Ecto neural progenitor cell (in vitro differentiated cells): ENCODE results near the gene ZNF488.

Experiments
- DNase-seq: peaks from one replicate; pipeline ENCODE4 v3.0.0-alpha.2; 2018; ENCODE audit warnings: low spot score

Gene ZNF488

DNA sequence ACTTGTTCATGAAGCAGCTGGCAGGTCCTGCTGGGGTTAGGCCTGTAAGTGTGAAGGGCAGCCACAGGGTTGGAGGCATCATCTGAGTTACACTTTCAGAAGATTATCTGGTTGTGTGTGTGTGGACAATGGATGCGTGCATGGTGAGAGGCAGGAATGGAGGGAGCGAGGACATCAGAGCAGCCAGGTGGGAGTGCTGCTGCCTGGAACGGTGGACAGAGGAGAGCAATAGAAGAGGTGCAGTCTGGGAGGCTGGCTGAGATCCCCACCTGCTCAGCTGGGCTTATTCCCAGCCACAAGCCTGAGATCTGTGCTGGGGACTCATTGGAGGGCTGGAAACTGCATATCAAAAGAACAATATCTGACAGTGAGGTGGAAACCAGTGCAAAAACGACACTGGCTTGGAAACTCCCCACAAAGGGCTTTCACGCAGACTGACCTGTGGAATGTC is 17.9 kb downstream of the ZNF488 start:
- DNase-seq = no peak

DNA sequence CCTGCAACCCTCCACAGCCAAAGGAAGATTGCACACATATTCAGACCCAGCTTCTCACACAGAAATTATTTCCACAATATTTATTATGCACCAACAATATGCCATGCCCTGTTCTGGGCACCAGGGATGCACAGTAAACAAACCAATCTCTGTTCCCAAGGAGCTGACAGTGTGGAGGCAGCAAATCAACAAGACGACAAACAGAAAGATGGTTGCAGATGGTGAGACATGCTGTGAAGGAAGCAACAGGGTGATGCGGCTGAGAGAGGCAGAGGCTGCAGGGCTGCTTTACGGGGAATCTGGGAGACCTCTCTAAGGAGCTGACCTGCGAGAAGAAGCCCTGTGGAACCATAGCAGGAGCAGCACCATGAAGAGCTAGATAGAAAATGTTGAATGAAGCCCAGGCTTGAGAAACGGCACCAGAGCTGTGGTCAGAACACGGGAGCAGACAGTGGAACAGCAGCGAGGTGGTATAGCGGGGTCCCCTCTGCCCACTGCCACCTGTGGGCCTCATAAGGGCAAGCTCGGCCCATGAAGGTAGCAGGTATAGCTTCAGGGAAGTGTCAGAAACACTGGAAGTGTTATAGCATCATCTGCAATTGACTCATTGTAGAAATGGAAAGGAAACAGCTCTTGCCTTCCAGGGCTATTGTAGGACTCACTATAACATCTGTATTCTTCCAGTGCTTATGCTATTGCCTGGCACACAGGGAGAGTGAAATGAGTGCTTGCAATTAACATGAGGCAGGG is 18.5 kb downstream of the ZNF488 start:
- DNase-seq = no peak

DNA sequence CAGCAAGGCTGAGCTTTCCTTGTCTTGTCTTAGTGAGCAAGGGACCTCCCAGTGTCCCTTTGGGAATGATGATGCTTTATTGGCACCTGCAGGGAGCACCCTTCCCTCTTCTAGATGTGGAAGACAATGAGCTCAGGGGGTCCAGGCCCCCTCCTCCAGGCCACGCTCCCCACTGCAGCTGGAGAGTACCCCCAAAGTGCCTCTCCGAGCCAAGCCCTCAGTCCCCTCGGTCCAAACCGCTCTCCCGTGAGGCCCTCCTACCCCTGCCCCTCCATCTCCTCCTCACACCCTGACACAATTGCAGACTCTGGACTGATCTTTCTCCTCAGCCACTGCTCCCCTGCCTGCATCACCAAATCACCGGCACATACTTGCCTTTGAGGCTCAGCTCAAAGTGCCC is 19.2 kb downstream of the ZNF488 start:
- no peak for DNase-seq

DNA sequence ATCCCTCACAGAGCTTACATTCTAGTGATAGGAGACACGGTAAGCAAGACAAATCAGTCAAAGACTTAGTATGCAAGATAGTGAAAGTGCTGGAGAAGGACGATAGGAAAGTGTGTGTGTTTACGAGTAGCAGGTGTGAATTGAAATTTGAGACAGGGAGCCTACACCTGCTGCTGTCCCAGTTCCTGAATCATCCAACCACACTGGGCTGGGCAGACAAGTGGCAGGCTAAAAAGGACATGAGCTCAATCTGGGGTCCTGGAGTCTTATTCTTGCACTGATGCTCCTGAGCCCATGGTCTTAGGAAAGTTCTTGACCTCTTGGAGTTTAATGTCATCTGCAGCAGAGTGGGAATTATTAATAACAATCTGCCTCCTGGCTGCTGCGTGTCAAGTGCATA is 19.7 kb downstream of the ZNF488 start:
- no peak for DNase-seq

DNA sequence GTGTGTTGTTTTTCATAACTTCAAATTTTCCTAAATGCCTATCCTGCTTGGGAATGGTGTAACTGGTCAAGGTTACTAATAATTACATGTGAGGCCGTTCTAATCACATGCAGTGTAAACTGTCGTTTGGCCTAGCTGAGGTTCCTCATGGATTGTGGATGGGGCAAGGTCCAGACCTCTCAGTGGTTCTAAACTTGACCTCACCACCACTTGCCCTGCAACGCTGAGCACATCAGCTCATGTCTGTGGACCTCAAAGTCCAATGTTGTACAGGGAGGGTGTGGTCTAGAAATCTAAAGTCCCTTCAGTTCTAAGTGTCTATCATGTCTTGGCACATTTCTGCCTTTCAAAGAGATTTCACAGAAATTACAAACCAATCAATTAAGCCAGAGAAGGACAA is 20.3 kb downstream of the ZNF488 start:
- DNase-seq = no peak

DNA sequence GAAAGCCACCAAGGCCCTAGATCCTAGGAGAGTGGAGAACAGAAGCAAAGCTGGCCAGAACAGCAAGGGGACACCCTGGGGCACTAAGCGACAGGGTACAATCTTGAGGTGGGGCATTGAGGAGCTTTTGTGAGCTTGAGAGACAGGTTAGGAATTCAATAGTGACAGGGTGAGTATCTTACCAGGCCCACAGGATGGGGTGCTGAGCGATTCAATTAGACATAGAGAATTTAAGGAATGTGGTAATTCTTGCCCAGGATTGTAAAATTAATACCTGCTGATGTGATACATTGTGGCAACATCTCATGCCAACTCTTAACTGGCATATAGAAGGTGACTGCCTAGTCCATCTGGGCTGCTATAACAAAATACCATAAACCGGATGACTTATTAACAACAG is 21.9 kb downstream of the ZNF488 start:
- no peak for DNase-seq

DNA sequence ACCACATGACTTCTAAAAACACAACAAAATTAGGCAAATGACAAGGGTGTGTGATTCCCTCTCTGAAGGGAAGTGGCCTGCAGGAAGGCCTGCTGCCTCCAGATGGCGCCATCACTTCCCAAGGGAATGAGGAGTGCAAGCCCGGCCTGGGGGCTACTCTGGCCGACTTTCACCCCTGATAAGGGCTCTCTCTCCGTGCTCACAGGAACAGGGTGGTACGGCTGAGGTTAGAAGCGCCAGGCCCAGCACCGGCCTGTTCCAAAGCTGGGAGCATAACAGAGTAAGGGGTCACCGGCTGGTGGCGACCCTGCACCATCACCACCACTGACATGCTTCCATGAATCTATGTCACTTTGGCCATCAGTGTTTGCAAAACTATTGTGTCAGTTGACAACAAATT is 22.8 kb downstream of the ZNF488 start:
- peak; percentile 75 for DNase-seq

DNA sequence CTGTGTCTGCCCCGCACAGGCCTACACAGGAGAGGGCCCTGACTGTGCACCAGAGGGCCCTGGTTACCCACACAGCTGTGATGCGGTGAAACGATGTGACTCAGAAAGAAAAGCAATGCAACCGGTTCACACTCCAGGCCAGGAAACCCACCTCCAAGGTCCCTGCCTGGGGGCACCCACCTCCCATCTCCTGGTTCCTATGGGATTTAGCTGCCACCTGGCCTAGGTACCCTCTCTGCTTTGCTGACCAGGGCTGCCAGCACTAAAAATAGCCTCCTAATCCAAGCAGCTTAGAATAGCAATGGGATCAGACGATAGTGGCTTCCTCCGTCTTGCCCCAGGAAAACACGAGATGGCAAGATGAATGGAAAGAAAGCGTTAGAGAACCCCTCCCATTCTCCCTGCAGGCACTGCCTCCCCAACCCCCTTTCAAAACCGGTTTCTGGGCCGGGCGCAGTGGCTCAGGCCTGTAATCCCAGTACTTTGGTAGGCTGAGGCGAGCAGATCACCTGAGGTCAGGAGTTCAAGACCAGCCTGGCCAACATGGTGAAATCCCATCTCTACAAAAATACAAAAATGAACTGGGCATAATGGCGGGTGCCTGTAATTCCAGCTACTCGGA is 23.6 kb downstream of the ZNF488 start:
- DNase-seq = no peak

DNA sequence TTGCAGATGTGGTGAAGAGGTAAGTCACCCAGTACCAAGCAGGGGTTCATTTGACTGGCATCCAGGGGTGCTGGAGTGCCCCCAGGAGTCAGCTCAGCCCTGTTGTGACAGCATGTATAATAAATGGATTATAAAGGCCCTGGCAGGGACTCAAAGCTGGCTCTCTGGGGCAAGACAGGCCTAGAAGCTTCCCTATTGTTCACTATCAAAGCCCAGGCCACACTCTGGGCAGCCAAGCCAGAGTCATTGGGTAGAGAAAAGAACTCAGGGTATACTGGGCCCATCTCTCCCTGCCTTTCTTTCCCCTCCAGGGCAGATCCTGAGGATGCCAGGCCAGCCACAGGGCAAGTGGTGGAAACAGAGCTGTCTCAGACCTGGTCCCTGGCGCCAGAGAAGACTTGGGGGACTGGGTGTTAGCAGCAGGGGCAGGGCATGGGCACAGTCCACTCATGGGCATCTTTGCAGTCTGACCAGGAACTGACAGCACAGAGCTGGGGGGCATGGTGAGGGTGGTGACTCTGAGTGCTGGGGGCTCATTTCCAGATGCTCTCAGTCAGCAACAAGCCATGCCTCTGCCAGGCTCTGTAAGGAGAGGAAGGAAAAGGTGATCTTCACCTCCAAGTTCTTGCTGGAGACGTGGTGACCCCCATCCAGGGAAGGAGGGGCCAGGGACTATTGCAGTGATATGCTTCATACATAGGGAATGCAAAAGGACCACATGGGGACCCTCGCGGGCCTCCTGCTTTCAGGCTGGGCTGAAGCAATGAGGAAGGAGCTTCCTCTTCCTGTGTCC is 24.3 kb downstream of the ZNF488 start:
- no peak for DNase-seq

DNA sequence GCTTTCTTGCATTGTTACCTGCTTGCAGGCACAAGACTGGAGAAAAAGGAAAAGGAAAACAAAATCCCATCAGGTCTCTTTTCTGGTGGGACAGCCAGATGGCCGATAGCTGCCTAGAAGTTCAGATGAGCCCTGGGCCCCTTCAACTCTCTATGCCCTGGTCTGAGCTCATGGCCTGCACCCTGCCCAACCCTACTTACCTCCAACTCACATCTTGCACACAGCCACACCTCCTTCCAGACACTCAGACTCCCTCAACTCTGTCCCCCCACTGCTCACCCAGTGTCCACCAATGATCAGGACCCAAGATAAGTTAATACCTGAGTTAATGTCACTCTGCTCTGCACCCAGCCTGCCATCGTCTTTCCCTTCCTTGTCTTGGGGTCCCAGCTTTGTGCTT is 25.0 kb downstream of the ZNF488 start:
- no peak for DNase-seq

DNA sequence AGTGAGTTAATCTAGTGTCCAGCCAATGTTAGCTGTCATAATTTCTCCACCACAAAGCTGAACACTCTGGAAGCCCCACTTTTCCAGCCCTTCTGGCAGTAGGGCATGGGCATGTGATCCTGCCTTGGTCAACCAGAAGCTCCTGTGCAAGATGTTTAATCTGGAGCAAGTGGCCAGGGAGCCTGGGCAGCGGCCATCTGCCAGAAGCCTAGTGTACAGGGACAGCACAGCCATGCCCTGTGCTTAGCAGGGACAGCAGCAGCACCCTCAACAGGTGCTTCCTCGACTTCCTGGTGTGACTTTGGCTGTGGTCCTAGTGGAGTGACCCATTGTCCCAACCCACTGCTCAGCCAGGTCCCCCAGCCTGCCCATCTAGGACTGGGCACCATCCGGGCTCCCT is 25.6 kb downstream of the ZNF488 start:
- no peak for DNase-seq

DNA sequence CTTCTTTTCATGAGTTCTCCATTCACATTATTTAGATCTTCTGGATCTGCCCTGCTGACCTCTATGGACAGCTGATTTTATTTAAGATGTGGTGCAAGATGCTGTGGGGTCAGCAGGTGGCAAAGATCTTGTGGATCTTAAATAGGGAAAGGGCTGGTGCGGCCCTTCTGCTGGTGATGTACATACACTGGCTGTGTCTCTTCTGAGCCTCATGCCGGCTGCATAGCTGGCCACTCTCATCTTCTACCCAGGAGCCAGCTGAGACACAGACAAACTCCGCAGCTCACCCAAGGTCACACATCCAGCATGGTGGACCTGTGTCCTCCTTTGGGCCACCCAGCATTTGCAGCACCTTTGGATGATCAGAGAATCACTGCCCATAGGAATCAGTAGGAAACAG is 26.2 kb downstream of the ZNF488 start:
- DNase-seq = no peak

DNA sequence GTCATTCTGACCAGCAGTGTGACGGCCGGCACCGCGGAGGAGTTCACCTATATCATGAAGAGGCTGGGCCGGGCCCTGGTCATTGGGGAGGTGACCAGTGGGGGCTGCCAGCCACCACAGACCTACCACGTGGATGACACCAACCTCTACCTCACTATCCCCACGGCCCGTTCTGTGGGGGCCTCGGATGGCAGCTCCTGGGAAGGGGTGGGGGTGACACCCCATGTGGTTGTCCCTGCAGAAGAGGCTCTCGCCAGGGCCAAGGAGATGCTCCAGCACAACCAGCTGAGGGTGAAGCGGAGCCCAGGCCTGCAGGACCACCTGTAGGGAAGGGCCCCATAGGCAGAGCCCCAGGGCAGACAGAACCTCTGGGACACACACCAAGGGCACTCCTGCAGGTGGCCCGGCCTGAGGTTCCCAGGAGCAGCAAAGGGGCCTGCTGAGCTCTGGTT is 26.9 kb downstream of the ZNF488 start:
- DNase-seq = no peak

DNA sequence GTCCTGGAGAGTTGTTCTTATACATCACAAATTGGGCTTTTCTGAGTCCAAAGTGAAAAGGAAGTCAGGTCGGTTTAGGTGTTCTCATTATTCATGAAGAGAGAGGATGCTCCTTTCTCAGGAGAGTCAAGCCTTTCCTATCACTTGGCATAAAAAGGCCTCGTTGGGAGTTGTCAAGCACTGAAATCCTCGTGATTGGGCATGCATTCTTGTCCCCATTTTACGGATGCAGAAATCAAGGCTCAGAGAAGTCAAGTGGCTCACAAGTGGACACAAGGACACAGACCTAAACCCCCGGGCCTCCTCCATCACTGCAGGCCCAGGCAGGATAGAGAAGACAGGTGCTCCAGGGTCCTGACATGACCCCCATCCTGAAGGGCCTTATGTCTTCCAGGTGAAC is 27.4 kb downstream of the ZNF488 start:
- no peak for DNase-seq

DNA sequence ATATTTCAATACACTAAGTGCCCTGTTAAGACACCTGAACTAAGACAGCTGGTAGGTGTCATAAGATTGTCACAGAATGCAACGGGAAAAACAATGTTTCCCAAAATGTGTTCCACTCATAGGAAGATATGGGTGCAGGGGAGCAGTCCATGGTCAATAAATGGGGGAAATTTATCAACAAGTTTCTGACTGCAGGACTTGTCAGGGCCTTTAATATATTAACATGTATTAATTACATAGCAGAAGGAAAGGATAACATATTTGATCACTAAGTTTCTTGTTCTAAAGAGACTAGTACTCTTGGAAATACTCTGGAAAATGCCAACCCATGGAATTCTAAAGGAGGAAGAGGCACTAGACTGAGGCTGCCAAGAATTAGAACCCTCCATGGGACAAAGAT is 29.2 kb downstream of the ZNF488 start:
- no peak for DNase-seq

DNA sequence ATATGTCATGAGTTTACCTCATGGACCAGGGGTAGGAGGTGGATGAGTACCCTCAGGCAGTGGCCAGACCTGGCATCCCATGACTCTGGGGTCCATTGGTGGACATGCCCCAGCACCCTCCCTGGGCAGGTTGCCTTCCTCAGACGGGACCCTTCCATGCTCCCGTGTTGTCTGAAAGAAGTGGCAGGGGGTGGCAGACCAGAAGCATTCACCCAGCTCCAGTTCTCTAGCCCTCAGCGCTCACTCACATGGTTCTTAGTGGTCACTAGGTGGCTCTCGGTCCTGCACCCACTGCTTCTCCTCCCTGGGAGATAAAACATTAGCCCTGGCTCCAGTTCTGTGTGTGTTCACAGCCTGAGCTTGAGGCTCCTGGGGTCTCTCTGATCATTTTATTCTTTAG is 29.9 kb downstream of the ZNF488 start:
- no peak for DNase-seq

DNA sequence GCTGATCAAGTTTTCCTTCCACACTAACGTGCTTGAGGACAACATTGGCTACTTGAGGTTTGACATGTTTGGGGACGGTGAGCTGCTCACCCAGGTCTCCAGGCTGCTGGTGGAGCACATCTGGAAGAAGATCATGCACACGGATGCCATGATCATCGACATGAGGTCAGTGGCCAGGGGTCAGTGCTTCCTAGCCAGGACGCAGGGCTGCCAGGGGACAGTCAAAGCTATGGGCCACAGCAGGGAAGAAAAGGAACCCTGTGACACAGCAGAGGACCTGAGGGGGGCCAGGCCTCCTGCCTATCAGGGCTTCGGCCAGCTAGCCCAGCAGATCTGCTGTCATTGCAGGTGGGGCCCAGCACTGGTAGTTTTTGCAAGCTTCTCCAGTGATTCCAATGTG is 30.7 kb downstream of the ZNF488 start:
- no peak for DNase-seq

DNA sequence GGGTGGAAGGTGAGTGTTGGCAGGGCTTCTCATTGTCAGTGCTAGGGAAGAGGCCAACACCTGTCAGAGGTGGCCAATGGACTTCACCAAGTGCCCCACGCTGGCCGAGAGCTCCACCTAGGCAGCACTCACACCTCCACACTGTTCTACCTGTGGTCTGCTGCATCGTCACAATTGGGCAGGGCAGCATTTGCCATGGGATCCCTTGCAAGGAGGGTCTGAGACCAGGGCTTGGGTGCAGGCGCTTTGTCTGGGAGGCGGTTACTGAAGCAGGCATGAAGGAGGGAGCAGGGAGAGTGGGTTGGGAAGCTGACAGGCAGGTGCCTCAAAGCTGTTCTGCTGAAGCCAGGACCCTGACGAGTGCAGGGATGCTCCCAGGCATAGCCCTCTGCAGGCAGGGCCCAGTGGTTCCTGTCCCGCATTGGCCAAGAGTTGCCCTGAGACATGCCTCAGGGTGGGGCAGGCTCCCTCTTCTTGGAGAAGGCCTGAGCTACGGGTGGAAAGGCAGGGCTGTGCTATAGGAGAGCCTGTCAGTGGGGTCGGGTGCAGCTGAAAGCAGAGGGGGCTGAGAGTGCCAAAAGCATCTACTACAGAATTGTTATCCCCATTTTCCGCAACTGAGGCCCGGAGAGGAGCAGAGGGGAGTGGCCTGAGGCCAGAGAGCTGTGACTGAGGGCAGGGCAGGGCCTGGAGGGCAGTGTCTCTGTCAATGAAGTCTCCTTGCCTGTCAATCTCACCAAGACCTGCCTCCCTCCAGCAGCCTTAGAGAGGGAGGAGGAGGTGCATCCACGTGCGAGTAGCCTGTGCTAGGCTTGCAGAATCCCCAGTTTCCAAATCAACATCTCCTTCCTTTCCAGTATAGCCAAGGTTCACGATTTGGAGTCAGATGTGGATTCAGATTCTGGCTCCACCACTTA is 31.9 kb downstream of the ZNF488 start:
- no peak for DNase-seq

DNA sequence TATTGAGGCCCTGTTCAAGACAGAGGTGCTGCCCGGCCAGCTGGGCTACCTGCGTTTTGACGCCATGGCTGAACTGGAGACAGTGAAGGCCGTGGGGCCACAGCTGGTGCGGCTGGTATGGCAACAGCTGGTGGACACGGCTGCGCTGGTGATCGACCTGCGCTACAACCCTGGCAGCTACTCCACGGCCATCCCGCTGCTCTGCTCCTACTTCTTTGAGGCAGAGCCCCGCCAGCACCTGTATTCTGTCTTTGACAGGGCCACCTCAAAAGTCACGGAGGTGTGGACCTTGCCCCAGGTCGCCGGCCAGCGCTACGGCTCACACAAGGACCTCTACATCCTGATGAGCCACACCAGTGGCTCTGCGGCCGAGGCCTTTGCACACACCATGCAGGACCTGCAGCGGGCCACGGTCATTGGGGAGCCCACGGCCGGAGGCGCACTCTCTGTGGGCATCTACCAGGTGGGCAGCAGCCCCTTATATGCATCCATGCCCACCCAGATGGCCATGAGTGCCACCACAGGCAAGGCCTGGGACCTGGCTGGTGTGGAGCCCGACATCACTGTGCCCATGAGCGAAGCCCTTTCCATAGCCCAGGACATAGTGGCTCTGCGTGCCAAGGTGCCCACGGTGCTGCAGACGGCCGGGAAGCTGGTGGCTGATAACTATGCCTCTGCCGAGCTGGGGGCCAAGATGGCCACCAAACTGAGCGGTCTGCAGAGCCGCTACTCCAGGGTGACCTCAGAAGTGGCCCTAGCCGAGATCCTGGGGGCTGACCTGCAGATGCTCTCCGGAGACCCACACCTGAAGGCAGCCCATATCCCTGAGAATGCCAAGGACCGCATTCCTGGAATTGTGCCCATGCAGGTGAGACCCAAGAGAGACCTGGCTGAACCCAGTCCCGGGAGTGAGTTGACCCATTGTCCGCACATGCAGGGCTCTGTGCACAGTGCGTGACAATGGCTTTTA is 33.1 kb downstream of the ZNF488 start:
- DNase-seq = no peak

DNA sequence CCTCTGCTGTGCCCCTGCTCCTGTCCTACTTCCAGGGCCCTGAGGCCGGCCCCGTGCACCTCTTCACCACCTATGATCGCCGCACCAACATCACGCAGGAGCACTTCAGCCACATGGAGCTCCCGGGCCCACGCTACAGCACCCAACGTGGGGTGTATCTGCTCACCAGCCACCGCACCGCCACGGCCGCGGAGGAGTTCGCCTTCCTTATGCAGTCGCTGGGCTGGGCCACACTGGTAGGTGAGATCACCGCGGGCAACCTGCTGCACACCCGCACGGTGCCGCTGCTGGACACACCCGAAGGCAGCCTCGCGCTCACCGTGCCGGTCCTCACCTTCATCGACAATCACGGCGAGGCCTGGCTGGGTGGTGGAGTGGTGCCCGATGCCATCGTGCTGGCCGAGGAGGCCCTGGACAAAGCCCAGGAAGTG is 34.1 kb downstream of the ZNF488 start:
- DNase-seq = no peak

DNA sequence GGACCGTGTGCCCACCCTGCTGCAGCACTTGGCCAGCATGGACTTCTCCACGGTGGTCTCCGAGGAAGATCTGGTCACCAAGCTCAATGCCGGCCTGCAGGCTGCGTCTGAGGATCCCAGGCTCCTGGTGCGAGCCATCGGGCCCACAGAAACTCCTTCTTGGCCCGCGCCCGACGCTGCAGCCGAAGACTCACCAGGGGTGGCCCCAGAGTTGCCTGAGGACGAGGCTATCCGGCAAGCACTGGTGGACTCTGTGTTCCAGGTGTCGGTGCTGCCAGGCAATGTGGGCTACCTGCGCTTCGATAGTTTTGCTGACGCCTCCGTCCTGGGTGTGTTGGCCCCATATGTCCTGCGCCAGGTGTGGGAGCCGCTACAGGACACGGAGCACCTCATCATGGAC is 34.6 kb downstream of the ZNF488 start:
- no peak for DNase-seq
